ENCODE data around the gene ZMAT3. TPM values are rescaled to one million over a fixed set of nuclear protein-coding genes. Genes with fewer than 3 reads are reported as not detected.

The ZMAT3 gene
- total and polyA plus RNA-seq, 2 of the 4 experiments (the other 2 are of a cell fraction), result 11.7 to 14.3 TPM

DNA sequence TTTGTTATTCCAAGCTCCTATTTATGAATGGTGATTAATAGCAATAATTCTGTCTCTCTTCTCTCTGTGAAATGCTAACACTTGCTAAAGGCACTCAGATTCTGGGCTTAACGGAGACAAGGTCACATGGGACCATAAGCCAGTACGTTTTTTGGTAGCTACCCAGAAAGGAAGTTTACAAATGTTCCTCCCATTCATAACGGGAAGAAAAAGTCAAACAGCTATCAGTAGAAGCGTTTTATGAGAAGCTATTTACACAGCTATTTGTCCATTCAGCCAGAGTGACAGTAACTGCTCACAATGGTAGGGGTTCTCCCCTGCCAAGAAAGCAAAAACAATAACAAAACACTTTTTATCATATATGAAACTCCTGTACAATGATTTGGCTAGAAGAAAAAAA, 51.5 kb downstream of the ZMAT3 start:
- no peaks in the 10 kb centered on the region for H3K9me3 ChIP-seq (ENCODE audit: control insufficient read depth, insufficient read depth, low read length)
- H3K56ac ChIP-seq (ENCODE audit: extremely low read depth, insufficient read depth, low read length), result no peak overlapping the region; the same call in 1 of the 2 replicates
- no CpG with 5 or more reads among the region's 4 CpGs for WGBS, 2 experiments (ENCODE audit: extremely low coverage in 2 of 2, insufficient read length in 1 of 2)
- H2BK15ac ChIP-seq (ENCODE audit: low read depth, low read length), result no peak overlapping the region
- no peak overlapping the region for H4K8ac ChIP-seq (ENCODE audit: low read depth in 2 of 2, low read length in 2 of 2)
- peaks cover 10% of the 10 kb centered on the region for H3K36me3 ChIP-seq (ENCODE audit: control insufficient read depth, insufficient read depth, low read length)
- peaks cover 7 to 13% of the 10 kb centered on the region in 2 experiments; a peak in 3 of 4 replicates for H3K79me1 ChIP-seq (ENCODE audit: low read depth in 1 of 2, low read length in 2 of 2)
- no peak overlapping the region for H2BK20ac ChIP-seq (ENCODE audit: low read depth, low read length)
- DNase-seq, result no peak
- no peak overlapping the region; the same call in 1 of the 2 replicates for H4K5ac ChIP-seq (ENCODE audit: low read depth, low read length)
- ChIA-PET POLR2A (ENCODE audit: unreplicated experiment) (no interaction called here), CTCF (no interaction called here)
- no peak overlapping the region for H2AK9ac ChIP-seq (replicated peaks; ENCODE audit: low read depth, low read length, poor library complexity)
- H3K18ac ChIP-seq (ENCODE audit: low read depth, low read length), result no peak overlapping the region
- H3K14ac ChIP-seq (replicated peaks; ENCODE audit: low read depth, low read length), result no peak overlapping the region; the same call in 1 of the 2 replicates
- no peak overlapping the region for H2BK5ac ChIP-seq (ENCODE audit: low read depth, low read length, poor library complexity, severe bottlenecking)
- no peak overlapping the region for H3K23ac ChIP-seq (ENCODE audit: low read depth, low read length)
- 0 out of 2 replicates have a peak, but pooled peaks cover 3% of the 10 kb centered on the region for H3K9me1 ChIP-seq (ENCODE audit: insufficient read depth, low read length)
- intact Hi-C loops (cut with micrococcal nuclease) (no loop called here), in situ Hi-C loops (cut with MboI; ENCODE audit: low sequenced_read_pairs) (loop anchor here (25.0 kb wide), 1 partner anchor 542 kb away; the partner anchor contains the start of gene ACTL6A), dilution Hi-C loops (cut with HindIII; ENCODE audit: low sequenced_read_pairs, unreplicated experiment) (no loop called here)
- BruUV-seq (replicated peaks), result no TSS peak
- H3K9ac ChIP-seq (ENCODE audit: low read depth, low read length), result no peak overlapping the region
- no peak overlapping the region for H3K4ac ChIP-seq (ENCODE audit: low read depth, low read length)
- no peak overlapping the region for H3K4me3 ChIP-seq (ENCODE audit: insufficient read depth, low read depth, low read length)
- H2AK5ac ChIP-seq (ENCODE audit: low read depth, low read length), result no peak overlapping the region
- TF ChIP-seq NFE2L2 (IDR thresholded peaks at IDR 0.05; ENCODE audit: low read depth, low read length) (no peak), SMC3 (IDR thresholded peaks at IDR 0.05; ENCODE audit: low read depth, low read length) (no peak), BHLHE40 (IDR thresholded peaks at IDR 0.05; ENCODE audit: low read depth, low read length) (no peak)
- TF ChIP-seq, protein P1, sequence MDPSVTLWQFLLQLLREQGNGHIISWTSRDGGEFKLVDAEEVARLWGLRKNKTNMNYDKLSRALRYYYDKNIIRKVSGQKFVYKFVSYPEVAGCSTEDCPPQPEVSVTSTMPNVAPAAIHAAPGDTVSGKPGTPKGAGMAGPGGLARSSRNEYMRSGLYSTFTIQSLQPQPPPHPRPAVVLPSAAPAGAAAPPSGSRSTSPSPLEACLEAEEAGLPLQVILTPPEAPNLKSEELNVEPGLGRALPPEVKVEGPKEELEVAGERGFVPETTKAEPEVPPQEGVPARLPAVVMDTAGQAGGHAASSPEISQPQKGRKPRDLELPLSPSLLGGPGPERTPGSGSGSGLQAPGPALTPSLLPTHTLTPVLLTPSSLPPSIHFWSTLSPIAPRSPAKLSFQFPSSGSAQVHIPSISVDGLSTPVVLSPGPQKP (IDR thresholded peaks at IDR 0.05; ENCODE audit: borderline replicate concordance, low read depth, low read length), result no peak
- no peak overlapping the region for H4K91ac ChIP-seq (ENCODE audit: insufficient read depth, low read depth, low read length)
- H3K4me2 ChIP-seq (ENCODE audit: low read depth, low read length), result peak overlapping the region; percentile 17; the same call in 1 of the 2 replicates
- H3K27me3 ChIP-seq (ENCODE audit: control insufficient read depth, insufficient read depth, low read length), result no peaks in the 10 kb centered on the region
- no peak overlapping the region for H3K27ac ChIP-seq (ENCODE audit: insufficient read depth, low read length)
- H2AFZ ChIP-seq (replicated peaks; ENCODE audit: low read length, poor library complexity), result no peak overlapping the region
- peaks cover 5% of the 10 kb centered on the region for H3K4me1 ChIP-seq (ENCODE audit: control insufficient read depth, insufficient read depth, low read length)
- H4K20me1 ChIP-seq (ENCODE audit: insufficient read depth, low read length), result no peaks in the 10 kb centered on the region
- H2BK120ac ChIP-seq (ENCODE audit: low read depth, low read length), result no peak overlapping the region
- no peak for ATAC-seq (ENCODE audit: low read depth)

Data from IMR-90 (cell line).